Measurements from ENCODE around the gene ZNF700. TPM values are rescaled to one million over a fixed set of nuclear protein-coding genes. Genes with fewer than 3 reads are reported as not detected.
A peak's percentile ranks its signal among the peaks of the same experiment; 100 is the strongest.
"Not testable (repeated sequence)": the region's sequence is repeated elsewhere in the genome, so short reads cannot be mapped to it uniquely, and the experiment has no call there.

Gene ZNF700
- total RNA-seq, 2 donors from 2014 or later = 11.6 to 19.2 TPM

DNA sequence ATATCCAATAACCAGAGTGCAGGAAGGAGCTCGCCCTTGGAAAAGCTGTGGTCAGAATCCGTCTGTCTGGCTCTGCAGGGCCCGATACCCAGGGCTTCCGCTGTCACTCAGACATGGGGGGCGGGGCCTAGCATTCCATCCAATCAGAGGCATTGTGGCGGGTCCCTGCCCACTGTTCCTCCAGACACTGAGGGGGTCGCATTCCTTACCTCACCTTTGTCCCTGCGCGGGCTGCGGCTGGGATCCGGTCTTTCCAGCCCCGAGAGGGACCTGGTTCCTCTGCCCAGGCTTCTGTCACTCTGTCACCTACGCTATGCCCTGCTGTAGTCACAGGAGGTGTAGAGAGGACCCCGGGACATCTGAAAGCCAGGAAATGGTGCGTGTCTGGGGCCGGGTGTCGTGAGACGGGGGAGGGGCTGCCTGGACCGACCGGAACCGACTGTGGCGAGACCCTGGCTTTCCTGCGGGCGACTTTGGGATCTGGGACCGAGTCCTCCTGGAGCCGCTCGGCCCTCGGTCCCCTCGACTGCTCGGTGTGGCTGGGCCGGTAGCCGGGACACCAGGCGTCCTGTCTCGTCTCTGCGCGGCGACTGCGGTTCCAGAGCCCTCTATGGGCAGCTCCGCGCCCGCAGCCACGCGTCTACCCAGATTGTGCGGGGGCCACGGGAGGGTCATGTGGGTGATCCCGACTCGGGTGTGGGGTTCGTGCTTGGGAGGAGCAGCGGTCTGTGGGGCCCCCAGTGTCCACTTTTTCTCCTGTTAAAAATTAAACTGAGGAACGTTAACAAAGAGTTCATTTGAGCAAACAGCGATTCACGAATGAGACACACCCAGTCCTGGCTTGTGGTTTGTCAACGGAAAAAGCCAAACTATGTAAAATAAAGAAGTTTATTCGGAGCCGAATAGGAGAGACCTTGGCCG lies 37.0 kb upstream of the ZNF700 start, which contains the start of gene ZNF69:
Gene ZNF69, plus strand, starts transcription at position 172 of the 921 bp plus-strand sequence. Its CDS starts 142 bp downstream, at position 314.
- H3K27me3 Mint-ChIP-seq (ENCODE audit: insufficient read depth) = peaks cover 24% of the 10 kb centered on the region
- no peaks in the 10 kb centered on the region for H3K27me3 ChIP-seq (ENCODE audit: control insufficient read depth, insufficient read depth, low read length, poor library complexity, severe bottlenecking)
- peaks cover 30% of the 10 kb centered on the region for H3K36me3 ChIP-seq (ENCODE audit: control insufficient read depth, insufficient read depth, low read length)
- H3K36me3 Mint-ChIP-seq (ENCODE audit: low read depth) = peaks cover 43% of the 10 kb centered on the region
- peaks cover 38% of the 10 kb centered on the region for H3K9me3 ChIP-seq (ENCODE audit: control insufficient read depth, low read length)
- H3K27ac Mint-ChIP-seq = peak within 1 kb of the TSS; percentile 99
- peak within 1 kb of the TSS; percentile 98 for H3K27ac ChIP-seq (ENCODE audit: low read depth, low read length)
- H3K4me3 Mint-ChIP-seq = peak within 1 kb of the TSS; percentile 88
- H3K9me3 Mint-ChIP-seq = peaks cover 62% of the 10 kb centered on the region
- no peaks in the 10 kb centered on the region for H3K4me1 ChIP-seq (ENCODE audit: control insufficient read depth, insufficient read depth, low read length)
- peaks cover 11% of the 10 kb centered on the region for H3K4me1 Mint-ChIP-seq
- DNase-seq = peak; percentile 99
- TF ChIP-seq, protein P1, sequence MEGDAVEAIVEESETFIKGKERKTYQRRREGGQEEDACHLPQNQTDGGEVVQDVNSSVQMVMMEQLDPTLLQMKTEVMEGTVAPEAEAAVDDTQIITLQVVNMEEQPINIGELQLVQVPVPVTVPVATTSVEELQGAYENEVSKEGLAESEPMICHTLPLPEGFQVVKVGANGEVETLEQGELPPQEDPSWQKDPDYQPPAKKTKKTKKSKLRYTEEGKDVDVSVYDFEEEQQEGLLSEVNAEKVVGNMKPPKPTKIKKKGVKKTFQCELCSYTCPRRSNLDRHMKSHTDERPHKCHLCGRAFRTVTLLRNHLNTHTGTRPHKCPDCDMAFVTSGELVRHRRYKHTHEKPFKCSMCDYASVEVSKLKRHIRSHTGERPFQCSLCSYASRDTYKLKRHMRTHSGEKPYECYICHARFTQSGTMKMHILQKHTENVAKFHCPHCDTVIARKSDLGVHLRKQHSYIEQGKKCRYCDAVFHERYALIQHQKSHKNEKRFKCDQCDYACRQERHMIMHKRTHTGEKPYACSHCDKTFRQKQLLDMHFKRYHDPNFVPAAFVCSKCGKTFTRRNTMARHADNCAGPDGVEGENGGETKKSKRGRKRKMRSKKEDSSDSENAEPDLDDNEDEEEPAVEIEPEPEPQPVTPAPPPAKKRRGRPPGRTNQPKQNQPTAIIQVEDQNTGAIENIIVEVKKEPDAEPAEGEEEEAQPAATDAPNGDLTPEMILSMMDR (conservative IDR thresholded peaks at IDR 0.05) = peak; percentile 60
- 2% methylated on average over 29 to 56 of the region's 56 CpGs for WGBS, 2 experiments (ENCODE audit: insufficient coverage in 1 of 2, insufficient read length in 1 of 2)
- peak within 1 kb of the TSS; percentile 94 for H3K4me3 ChIP-seq (ENCODE audit: low read length)
- peak within 1 kb of the TSS; percentile 99 for H3K9ac ChIP-seq (ENCODE audit: extremely low read depth, low read length, poor library complexity, severe bottlenecking)

GRCh38 chr19:11889901-11890300 lies 35.0 kb upstream of the ZNF700 start:
- not testable (repeated sequence) for H3K27ac Mint-ChIP-seq; H3K27me3 Mint-ChIP-seq (ENCODE audit: insufficient read depth)
- H3K4me3 Mint-ChIP-seq = peak overlapping the region; percentile 88

DNA sequence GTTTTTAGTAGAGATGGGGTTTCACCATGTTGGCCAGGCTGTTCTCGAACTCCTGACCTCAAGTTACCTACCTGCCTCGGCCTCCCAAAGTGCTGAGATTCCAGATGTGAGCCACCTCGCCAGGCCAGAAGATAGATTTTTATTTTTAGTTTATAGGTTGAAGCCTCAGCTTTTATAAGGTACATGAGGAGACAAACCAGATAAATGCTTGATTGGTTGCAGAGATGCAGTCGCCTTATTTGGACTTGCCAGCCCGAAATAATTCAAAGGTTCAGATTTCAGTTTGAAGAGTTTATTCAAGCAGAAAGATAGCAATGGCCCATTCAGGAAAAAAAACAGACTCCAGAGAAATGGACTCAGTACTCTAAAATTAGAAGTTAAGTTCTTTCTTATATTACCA lies 34.3 kb upstream of the ZNF700 start:
- Mint-ChIP-seq H3K36me3 (ENCODE audit: low read depth) (peaks cover 71% of the 10 kb centered on the region), H3K27ac (no peak overlapping the region), H3K27me3 (ENCODE audit: insufficient read depth) (peaks cover 5% of the 10 kb centered on the region), H3K4me1 (peaks cover 11% of the 10 kb centered on the region), H3K4me3 (no peak overlapping the region), H3K9me3 (peaks cover 89% of the 10 kb centered on the region)
- no peaks in the 10 kb centered on the region for H3K27me3 ChIP-seq (ENCODE audit: control insufficient read depth, insufficient read depth, low read length, poor library complexity, severe bottlenecking)
- H3K9me3 ChIP-seq (ENCODE audit: control insufficient read depth, low read length) = peaks cover 66% of the 10 kb centered on the region
- TF ChIP-seq, protein P1 (conservative IDR thresholded peaks at IDR 0.05) = no peak
- DNase-seq = no peak
- WGBS, 2 experiments (ENCODE audit: insufficient coverage in 1 of 2, insufficient read length in 1 of 2) = 94 to 97% methylated on average over 5 of the region's 5 CpGs
- H3K4me1 ChIP-seq (ENCODE audit: control insufficient read depth, insufficient read depth, low read length) = no peaks in the 10 kb centered on the region
- H3K27ac ChIP-seq (ENCODE audit: low read depth, low read length) = peak overlapping the region; percentile 44
- H3K36me3 ChIP-seq (ENCODE audit: control insufficient read depth, insufficient read depth, low read length) = peaks cover 58% of the 10 kb centered on the region
- no peak overlapping the region for H3K9ac ChIP-seq (ENCODE audit: extremely low read depth, low read length, poor library complexity, severe bottlenecking)
- H3K4me3 ChIP-seq (ENCODE audit: low read length) = peak overlapping the region; percentile 94

More at GRCh38 chr19:11889901-11890300, 35.0 kb upstream of the ZNF700 start:
- Histone ChIP-seq H3K4me3 (ENCODE audit: low read length) (peak overlapping the region; percentile 94), H3K36me3 (ENCODE audit: control insufficient read depth, insufficient read depth, low read length) (peaks cover 50% of the 10 kb centered on the region), H3K27ac (ENCODE audit: low read depth, low read length) (peak overlapping the region; percentile 44), H3K9me3 (ENCODE audit: control insufficient read depth, low read length) (peaks cover 58% of the 10 kb centered on the region)
- peaks cover 11% of the 10 kb centered on the region for H3K4me1 Mint-ChIP-seq
- H3K9ac ChIP-seq (ENCODE audit: extremely low read depth, low read length, poor library complexity, severe bottlenecking); DNase-seq; H3K27me3 ChIP-seq (ENCODE audit: control insufficient read depth, insufficient read depth, low read length, poor library complexity, severe bottlenecking); H3K4me1 ChIP-seq (ENCODE audit: control insufficient read depth, insufficient read depth, low read length): not testable (repeated sequence)
- peaks cover 64% of the 10 kb centered on the region for H3K36me3 Mint-ChIP-seq (ENCODE audit: low read depth)
- H3K9me3 Mint-ChIP-seq = peaks cover 82% of the 10 kb centered on the region
- 45 to 78% methylated on average over 2 to 6 of the region's 6 CpGs for WGBS, 2 experiments (ENCODE audit: insufficient coverage in 1 of 2, insufficient read length in 1 of 2)

All from endodermal cell (in vitro differentiated cells).